ENCODE data around the gene DIAPH3.
"Not testable (repeated sequence)": the region's sequence is repeated elsewhere in the genome, so short reads cannot be mapped to it uniquely, and the experiment has no call there.

The DIAPH3 gene

GRCh38 chr13:60091573-60091972 lies 72.2 kb downstream of the DIAPH3 start:
- no peak for DNase-seq

- DNase-seq: no peak
Measured at GRCh38 chr13:60090574-60090973, 73.2 kb downstream of the DIAPH3 start.

GRCh38 chr13:60083780-60084179 lies 79.9 kb downstream of the DIAPH3 start:
- DNase-seq: not testable (repeated sequence)

- DNase-seq: no peak
Measured at GRCh38 chr13:60080850-60081249, 82.9 kb downstream of the DIAPH3 start.

- no peak for DNase-seq
Measured at GRCh38 chr13:60078226-60078625, 85.5 kb downstream of the DIAPH3 start.

GRCh38 chr13:60075850-60076249 lies 87.9 kb downstream of the DIAPH3 start:
- no peak for DNase-seq

GRCh38 chr13:60074397-60074796 lies 89.3 kb downstream of the DIAPH3 start:
- no peak for DNase-seq

GRCh38 chr13:60066226-60066625 lies 97.5 kb downstream of the DIAPH3 start:
- DNase-seq: peak in 1 of 2 experiments; percentile 20

- DNase-seq: no peak
Measured at GRCh38 chr13:60062502-60062901, 101.2 kb downstream of the DIAPH3 start.

- DNase-seq: no peak
Measured at GRCh38 chr13:60061737-60062136, 102.0 kb downstream of the DIAPH3 start.

- no peak for DNase-seq
Measured at GRCh38 chr13:60051754-60052285, 111.9 kb downstream of the DIAPH3 start.

- DNase-seq: not testable (repeated sequence)
Measured at GRCh38 chr13:60048353-60048752, 115.4 kb downstream of the DIAPH3 start.

GRCh38 chr13:60047918-60048317 lies 115.8 kb downstream of the DIAPH3 start:
- no peak for DNase-seq

GRCh38 chr13:60044321-60044720 lies 119.4 kb downstream of the DIAPH3 start:
- no peak for DNase-seq

GRCh38 chr13:60043262-60043661 lies 120.5 kb downstream of the DIAPH3 start:
- no peak for DNase-seq

GRCh38 chr13:60040668-60041067 lies 123.1 kb downstream of the DIAPH3 start:
- not testable (repeated sequence) for DNase-seq

GRCh38 chr13:60035874-60036273 lies 127.9 kb downstream of the DIAPH3 start:
- DNase-seq: no peak

GRCh38 chr13:60032851-60033250 lies 130.9 kb downstream of the DIAPH3 start:
- DNase-seq: no peak

- no peak for DNase-seq
Measured at GRCh38 chr13:60028021-60028420, 135.7 kb downstream of the DIAPH3 start.

GRCh38 chr13:60026286-60026685 lies 137.4 kb downstream of the DIAPH3 start:
- DNase-seq: no peak

GRCh38 chr13:60020288-60020687 lies 143.4 kb downstream of the DIAPH3 start:
- no peak for DNase-seq

- no peak for DNase-seq
Measured at GRCh38 chr13:60019119-60019993, 144.4 kb downstream of the DIAPH3 start.

GRCh38 chr13:60018536-60018935 lies 145.2 kb downstream of the DIAPH3 start:
- no peak for DNase-seq

- DNase-seq: no peak
Measured at GRCh38 chr13:60016229-60016628, 147.5 kb downstream of the DIAPH3 start.

- no peak for DNase-seq
Measured at GRCh38 chr13:60013166-60013565, 150.6 kb downstream of the DIAPH3 start.
